ENCODE measurements around the gene STXBP1. TPM values are rescaled to one million over a fixed set of nuclear protein-coding genes. Genes with fewer than 3 reads are reported as not detected.

The STXBP1 gene
- polyA plus RNA-seq, 3 donors, result 0.27 to 0.59 TPM; not detected in 1

- Mint-ChIP-seq H3K27me3 (ENCODE audit: low read depth in 3 of 3) (peaks cover 3 to 8% (median 7%) of the 10 kb centered on the region in 3 donors), H3K4me3 (no peak overlapping the region), H3K36me3 (no peaks in the 10 kb centered on the region), H3K27ac (no peak overlapping the region), H3K9me3 (no peaks in the 10 kb centered on the region), H3K4me1 (peaks cover 3% of the 10 kb centered on the region)
- Histone ChIP-seq H3K79me2 (ENCODE audit: insufficient read depth, low read length) (no peaks in the 10 kb centered on the region), H3K27ac (ENCODE audit: low read depth in 1 of 2, low read length in 2 of 2) (no peak overlapping the region), H4K20me1 (ENCODE audit: insufficient read depth, low read length) (no peaks in the 10 kb centered on the region), H3K4me1 (ENCODE audit: control insufficient read depth in 1 of 2, insufficient read depth in 2 of 2, low read length in 2 of 2) (no peaks in the 10 kb centered on the region), H2AFZ (ENCODE audit: insufficient read depth, low read depth, low read length, poor library complexity, severe bottlenecking) (no peak overlapping the region), H3K4me2 (replicated peaks; ENCODE audit: extremely low read depth, low read length, poor library complexity, severe bottlenecking) (no peak overlapping the region), H3K27me3 (ENCODE audit: control insufficient read depth in 2 of 2, insufficient read depth in 2 of 2, low read length in 2 of 2) (no peaks in the 10 kb centered on the region), H3K9ac (ENCODE audit: insufficient read depth, low read length, poor library complexity, severe bottlenecking) (no peak overlapping the region), H3K36me3 (replicated peaks in 1 of 2; ENCODE audit: control insufficient read depth in 1 of 2, insufficient read depth in 2 of 2, low read length in 2 of 2) (no peaks in the 10 kb centered on the region), H3K9me3 (replicated peaks in 1 of 2; ENCODE audit: control insufficient read depth in 1 of 2, insufficient read depth in 1 of 2, low read length in 2 of 2) (no peaks in the 10 kb centered on the region), H3K4me3 (replicated peaks in 1 of 3; ENCODE audit: low read depth in 2 of 3, low read length in 3 of 3) (no peak overlapping the region)
- intact Hi-C loops (cut with micrococcal nuclease), result no loop called here
- no peak for DNase-seq
- no peak for TF ChIP-seq CTCF (IDR thresholded peaks at IDR 0.05)
- 96% methylated on average over 6 of the region's 10 CpGs for WGBS (ENCODE audit: insufficient coverage)
These were observed 30.1 kb downstream of the STXBP1 start for GRCh38 chr9:127642082-127642740.

GRCh38 chr9:127644146-127644827 is 32.2 kb downstream of the STXBP1 start:
- Mint-ChIP-seq H3K36me3 (no peaks in the 10 kb centered on the region), H3K27me3 (ENCODE audit: low read depth in 3 of 3) (peaks cover 0 to 8% (median 5%) of the 10 kb centered on the region in 3 donors), H3K27ac (no peak overlapping the region), H3K9me3 (no peaks in the 10 kb centered on the region), H3K4me1 (no peaks in the 10 kb centered on the region), H3K4me3 (no peak overlapping the region)
- 100% methylated on average over 2 of the region's 8 CpGs for WGBS (ENCODE audit: insufficient coverage)
- DNase-seq, result no peak
- H3K9ac ChIP-seq (ENCODE audit: insufficient read depth, low read length, poor library complexity, severe bottlenecking), result no peak overlapping the region
- H3K27ac ChIP-seq (ENCODE audit: low read depth in 1 of 2, low read length in 2 of 2), result no peak overlapping the region
- no peak overlapping the region for H3K4me2 ChIP-seq (replicated peaks; ENCODE audit: extremely low read depth, low read length, poor library complexity, severe bottlenecking)
- no peaks in the 10 kb centered on the region for H3K4me1 ChIP-seq (ENCODE audit: control insufficient read depth in 1 of 2, insufficient read depth in 2 of 2, low read length in 2 of 2)
- H3K4me3 ChIP-seq (replicated peaks in 1 of 3; ENCODE audit: low read depth in 2 of 3, low read length in 3 of 3), result no peak overlapping the region
- H3K27me3 ChIP-seq (ENCODE audit: control insufficient read depth in 2 of 2, insufficient read depth in 2 of 2, low read length in 2 of 2), result no peaks in the 10 kb centered on the region
- no peaks in the 10 kb centered on the region for H3K9me3 ChIP-seq (replicated peaks in 1 of 2; ENCODE audit: control insufficient read depth in 1 of 2, insufficient read depth in 1 of 2, low read length in 2 of 2)
- no peak overlapping the region for H2AFZ ChIP-seq (ENCODE audit: insufficient read depth, low read depth, low read length, poor library complexity, severe bottlenecking)
- H3K36me3 ChIP-seq (replicated peaks in 1 of 2; ENCODE audit: control insufficient read depth in 1 of 2, insufficient read depth in 2 of 2, low read length in 2 of 2), result no peaks in the 10 kb centered on the region
- H3K79me2 ChIP-seq (ENCODE audit: insufficient read depth, low read length), result no peaks in the 10 kb centered on the region
- intact Hi-C loops (cut with micrococcal nuclease), result no loop called here
- H4K20me1 ChIP-seq (ENCODE audit: insufficient read depth, low read length), result no peaks in the 10 kb centered on the region
- TF ChIP-seq CTCF (IDR thresholded peaks at IDR 0.05), result no peak
